Adrenal gland (tissue), 5 donors: ENCODE data around the gene PSTPIP2.

Experiments
- CTCF ChIP-seq, 6 experiments: fragments of 450-650 bp in 4 of 6; fragments of 200-600 bp in 2 of 6; sonication (generic) in 1 of 6; IDR thresholded peaks; 1 replicate in 5 of 6; 2 replicates in 1 of 6; pipeline versions ENCODE4 v1.5.1 to v1.8.0; 2016 to 2021; ENCODE audit warnings: antibody characterized with exemption in 6 of 6, mild to moderate bottlenecking in 2 of 6, moderate library complexity in 1 of 6
- POLR2A ChIP-seq, 2 donors: fragments of 450-650 bp; IDR thresholded peaks; one replicate each; pipeline ENCODE4 v1.6.1; 2017; ENCODE audit warnings: antibody characterized with exemption in 2 of 2, mild to moderate bottlenecking in 2 of 2, moderate library complexity in 1 of 2
- donor health status: DM: no; HTN: no; CAD: no.

- TF ChIP-seq CTCF (IDR thresholded peaks at IDR 0.05), result no peak
- no peak for TF ChIP-seq POLR2A (IDR thresholded peaks at IDR 0.05)
Measured at GRCh38 chr18:45978084-45978483, 94.0 kb downstream of the PSTPIP2 start.
